Subcutaneous abdominal adipose tissue (tissue), 5 donors: Measurements from ENCODE around the gene PDE12.

Experiments
- H3K27ac ChIP-seq: one replicate; pipeline ENCODE4 v1.7.0; 2013; ENCODE audit warnings: low read depth, mild to moderate bottlenecking, inconsistent platforms, low read length, moderate library complexity
- H3K27me3 ChIP-seq, 5 donors: one replicate each; pipeline ENCODE4 v1.7.0; 2013; ENCODE audit warnings: low read length in 5 of 5, inconsistent platforms in 1 of 5; ENCODE audit not compliant: control insufficient read depth in 5 of 5, insufficient read depth in 4 of 5
- H3K36me3 ChIP-seq, 5 donors: one replicate each; pipeline ENCODE4 v1.7.0; 2013; ENCODE audit warnings: low read length in 5 of 5; ENCODE audit not compliant: control insufficient read depth in 5 of 5, insufficient read depth in 5 of 5
- H3K4me1 ChIP-seq, 5 donors: one replicate each; pipeline ENCODE4 v1.7.0; 2013; ENCODE audit warnings: low read length in 5 of 5, mild to moderate bottlenecking in 3 of 5, moderate library complexity in 1 of 5; ENCODE audit not compliant: control insufficient read depth in 5 of 5, insufficient read depth in 5 of 5
- H3K4me3 ChIP-seq, 5 donors: one replicate each; pipeline ENCODE4 v1.7.0; 2013; ENCODE audit warnings: low read length in 5 of 5, low read depth in 1 of 5
- H3K9ac ChIP-seq, 5 donors: one replicate each; pipeline ENCODE4 v1.7.0; 2013; ENCODE audit warnings: low read length in 5 of 5, mild to moderate bottlenecking in 4 of 5, moderate library complexity in 3 of 5
- H3K9me3 ChIP-seq, 5 donors: one replicate each; pipeline ENCODE4 v1.7.0; 2013; ENCODE audit warnings: low read length in 5 of 5; ENCODE audit not compliant: control insufficient read depth in 5 of 5
- donor health status: healthy.
- donor health status: healthy.
- donor health status: healthy.
- donor health status: healthy.
- donor health status: healthy.

The PDE12 gene

GRCh38 chr3:57555738-57556458 lies at the start of gene PDE12:
PDE12 (plus strand) TSS chr3:57556274; CDS start chr3:57556380, 106 bp downstream.
- H3K4me1 ChIP-seq, result peaks cover 6 to 40% (median 39%) of the 10 kb centered on the region in 5 donors
- peaks cover 3 to 8% (median 6%) of the 10 kb centered on the region in 5 donors for H3K36me3 ChIP-seq
- peak within 1 kb of the TSS; percentile 98 for H3K27ac ChIP-seq
- no peaks in the 10 kb centered on the region for H3K27me3 ChIP-seq
- peak within 1 kb of the TSS; percentile 89 to 100 (median 93) for H3K4me3 ChIP-seq
- H3K9ac ChIP-seq, result peak within 1 kb of the TSS; percentile 93 to 100 (median 99)
- H3K9me3 ChIP-seq, result no peaks in the 10 kb centered on the region

DNA sequence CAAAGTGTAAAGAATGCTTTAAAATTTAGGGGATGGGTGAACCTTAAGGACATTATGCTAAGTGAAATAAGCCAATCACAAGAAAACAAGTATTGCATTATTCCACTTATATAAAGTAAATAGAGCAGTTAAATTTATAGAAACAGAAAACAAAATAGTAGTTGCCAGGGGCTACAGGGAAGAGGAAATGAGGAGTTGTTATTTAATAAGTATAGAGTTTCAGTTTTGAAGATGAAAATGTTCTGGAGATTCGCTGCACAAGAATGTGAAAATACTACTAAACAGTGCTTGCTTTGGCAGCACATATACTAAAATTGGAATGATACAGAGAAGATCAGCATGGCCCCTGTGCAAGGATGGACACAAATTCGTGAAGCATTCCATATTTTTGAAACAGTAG lies 43.9 kb upstream of the PDE12 start:
- H3K36me3 ChIP-seq, result no peaks in the 10 kb centered on the region
- H3K9me3 ChIP-seq, result no peaks in the 10 kb centered on the region
- no peaks in the 10 kb centered on the region for H3K4me1 ChIP-seq
- H3K9ac ChIP-seq, result no peak overlapping the region
- no peaks in the 10 kb centered on the region for H3K27me3 ChIP-seq
- H3K4me3 ChIP-seq, result no peak overlapping the region
- H3K27ac ChIP-seq, result no peak overlapping the region

- peaks cover 0 to 3% (median 0%) of the 10 kb centered on the region in 5 donors for H3K9me3 ChIP-seq
- H3K4me3 ChIP-seq, result no peak overlapping the region
- no peak overlapping the region for H3K27ac ChIP-seq
- H3K9ac ChIP-seq, result no peak overlapping the region
- no peaks in the 10 kb centered on the region for H3K36me3 ChIP-seq
- no peaks in the 10 kb centered on the region for H3K4me1 ChIP-seq
- peaks cover 0 to 2% (median 0%) of the 10 kb centered on the region in 5 donors for H3K27me3 ChIP-seq
Observed at GRCh38 chr3:57518276-57518915, 37.7 kb upstream of the PDE12 start.

- Histone ChIP-seq H3K9ac (no peak overlapping the region), H3K36me3 (no peaks in the 10 kb centered on the region), H3K27me3 (no peaks in the 10 kb centered on the region), H3K4me3 (no peak overlapping the region), H3K9me3 (no peaks in the 10 kb centered on the region), H3K27ac (no peak overlapping the region), H3K4me1 (no peaks in the 10 kb centered on the region)
Observed at GRCh38 chr3:57530071-57530608, 25.9 kb upstream of the PDE12 start.

DNA sequence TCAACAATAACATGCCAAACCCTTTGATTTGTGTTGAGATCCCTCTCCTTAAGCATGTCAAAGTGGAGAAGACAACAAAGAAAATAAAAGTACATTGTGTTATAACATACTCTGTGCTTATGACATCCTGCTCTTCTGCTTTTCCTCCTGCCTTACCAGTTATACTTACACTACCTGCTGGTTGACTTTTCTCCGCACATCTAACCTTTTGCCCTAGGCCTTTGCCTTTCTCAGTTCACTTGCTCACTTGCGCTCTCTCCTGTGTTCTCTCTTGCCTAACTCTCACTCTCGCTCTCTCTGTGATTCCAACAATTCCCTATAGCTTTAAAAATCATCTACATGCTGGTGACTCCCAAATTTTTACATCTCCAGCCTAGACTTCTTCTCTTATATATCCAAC lies 17.6 kb upstream of the PDE12 start:
- no peaks in the 10 kb centered on the region for H3K27me3 ChIP-seq
- no peak overlapping the region for H3K27ac ChIP-seq
- H3K9me3 ChIP-seq, result no peaks in the 10 kb centered on the region
- H3K4me1 ChIP-seq, result no peaks in the 10 kb centered on the region
- no peak overlapping the region for H3K4me3 ChIP-seq
- no peak overlapping the region for H3K9ac ChIP-seq
- H3K36me3 ChIP-seq, result no peaks in the 10 kb centered on the region

DNA sequence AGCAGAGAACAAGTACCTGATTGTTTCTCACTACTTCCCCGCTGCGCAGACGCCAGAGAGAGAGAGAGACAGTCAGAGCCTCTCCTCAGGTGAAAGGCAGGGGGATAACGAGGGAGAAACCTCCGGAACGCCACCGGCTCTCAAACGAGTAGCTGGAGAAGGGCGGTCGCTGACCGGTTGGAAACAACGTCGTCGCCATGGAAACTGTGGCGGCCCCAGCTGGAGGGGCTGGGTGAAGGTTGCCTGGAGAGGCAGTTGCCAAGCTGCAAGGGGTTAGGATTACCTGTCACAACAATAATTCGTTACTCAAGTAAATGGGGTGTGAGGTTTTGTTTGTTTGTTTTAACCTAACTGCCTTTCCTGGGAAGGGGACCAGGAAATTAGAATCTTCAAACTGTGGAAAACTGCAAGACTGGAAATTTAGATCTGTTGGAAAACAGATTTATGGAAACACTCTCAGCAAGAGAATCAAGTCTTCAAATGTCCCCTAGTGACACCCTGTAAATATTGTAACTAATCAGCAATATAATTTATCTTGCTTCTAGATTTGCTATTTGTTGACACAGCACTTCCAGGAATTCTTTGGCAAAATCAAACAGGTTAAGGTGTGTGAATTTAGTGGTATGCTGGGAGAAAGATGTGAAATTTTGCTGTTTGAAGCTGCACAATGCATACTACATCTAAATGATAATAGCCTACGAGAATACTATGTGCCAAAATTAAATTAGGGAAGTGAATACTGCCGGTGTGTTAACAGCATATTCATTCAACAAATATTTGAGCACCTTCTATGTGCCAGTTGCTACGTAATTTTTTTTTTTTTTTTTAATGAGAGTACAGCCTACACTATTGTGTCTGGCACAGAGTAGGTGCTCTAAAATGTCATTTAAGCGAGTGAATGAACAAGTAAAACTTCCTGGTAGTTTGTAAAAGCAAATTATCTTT lies 11.6 kb upstream of the PDE12 start, which contains the start of gene DNAH12:
DNAH12 (minus strand) TSS at position 164 of the 945 bp plus-strand sequence. CDS start 1,474 bp downstream, outside the sequence.
- H3K36me3 ChIP-seq, result no peaks in the 10 kb centered on the region
- H3K4me3 ChIP-seq, result peak within 1 kb of the TSS in 3 of 5 donors; percentile 28 to 44 (median 35)
- no peak within 1 kb of the TSS for H3K9ac ChIP-seq
- peaks cover 0 to 9% (median 7%) of the 10 kb centered on the region in 5 donors for H3K4me1 ChIP-seq
- H3K27ac ChIP-seq, result no peak within 1 kb of the TSS
- peaks cover 0 to 3% (median 0%) of the 10 kb centered on the region in 5 donors for H3K27me3 ChIP-seq
- H3K9me3 ChIP-seq, result no peaks in the 10 kb centered on the region

GRCh38 chr3:57545636-57546268 lies 10.3 kb upstream of the PDE12 start:
- Histone ChIP-seq H3K4me1 (peaks cover 0 to 9% (median 7%) of the 10 kb centered on the region in 5 donors), H3K4me3 (no peak overlapping the region), H3K27me3 (peaks cover 0 to 3% (median 0%) of the 10 kb centered on the region in 5 donors), H3K9me3 (no peaks in the 10 kb centered on the region), H3K9ac (no peak overlapping the region), H3K36me3 (no peaks in the 10 kb centered on the region), H3K27ac (no peak overlapping the region)

GRCh38 chr3:57546616-57547015 lies 9.5 kb upstream of the PDE12 start:
- H3K27ac ChIP-seq, result no peak overlapping the region
- peaks cover 0 to 3% (median 0%) of the 10 kb centered on the region in 5 donors for H3K27me3 ChIP-seq

GRCh38 chr3:57555306-57555705 lies 768 bp upstream of the PDE12 start:
- Histone ChIP-seq H3K4me3 (peak overlapping the region; percentile 89 to 100 (median 90)), H3K9me3 (no peaks in the 10 kb centered on the region), H3K27ac (peak overlapping the region; percentile 98), H3K36me3 (peaks cover 0 to 6% (median 6%) of the 10 kb centered on the region in 5 donors), H3K4me1 (peaks cover 6 to 40% (median 39%) of the 10 kb centered on the region in 5 donors), H3K27me3 (no peaks in the 10 kb centered on the region), H3K9ac (peak overlapping the region; percentile 93 to 100 (median 99))

More at GRCh38 chr3:57546616-57547015, 9.5 kb upstream of the PDE12 start:
- no peaks in the 10 kb centered on the region for H3K9me3 ChIP-seq
- H3K36me3 ChIP-seq, result no peaks in the 10 kb centered on the region
- H3K4me3 ChIP-seq, result no peak overlapping the region
- H3K4me1 ChIP-seq, result peaks cover 0 to 9% (median 7%) of the 10 kb centered on the region in 5 donors
- H3K9ac ChIP-seq, result no peak overlapping the region
